HL-60 (cell line): ENCODE results near the gene FBXL7.

ENCODE experiments used
- POLR2AphosphoS5 ChIP-seq: IDR thresholded peaks from 2 replicates; pipeline ENCODE4 v1.6.1; 2012; ENCODE audit warnings: low read depth
- SPI1 ChIP-seq: IDR thresholded peaks from 2 replicates; pipeline ENCODE4 v1.6.1; 2012; ENCODE audit warnings: low read depth, mild to moderate bottlenecking, borderline replicate concordance
- TF ChIP-seq, protein P1 (sequence below): IDR thresholded peaks from one replicate; pipeline ENCODE4 v1.5.1; 2011; ENCODE audit warnings: low read length, control low read depth, inconsistent platforms; ENCODE audit not compliant: insufficient read depth
- TF ChIP-seq, protein P2 (sequence below): IDR thresholded peaks from 2 replicates; pipeline ENCODE4 v1.6.1; 2012; ENCODE audit warnings: low read depth; ENCODE audit not compliant: insufficient replicate concordance

DNA sequence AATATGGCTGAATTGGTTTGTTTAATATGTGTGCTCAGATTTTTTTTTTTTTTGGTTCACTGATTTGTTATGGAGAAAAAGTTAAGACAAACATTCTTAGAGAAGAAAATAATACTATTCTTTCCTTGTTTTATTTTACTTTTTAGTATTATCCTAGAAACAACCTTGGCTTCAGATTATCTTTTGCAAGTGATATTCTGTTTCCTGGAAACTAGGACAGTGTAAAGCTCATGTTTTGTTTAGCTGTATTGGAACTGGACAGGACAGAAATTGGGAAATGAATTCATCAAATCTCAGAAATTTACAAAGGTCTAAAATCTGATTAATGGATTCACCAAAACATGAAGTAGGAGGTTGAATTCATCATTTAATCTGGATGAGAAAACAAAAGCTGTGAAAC is 130.5 kb downstream of the FBXL7 start:
- TF ChIP-seq, protein P1, sequence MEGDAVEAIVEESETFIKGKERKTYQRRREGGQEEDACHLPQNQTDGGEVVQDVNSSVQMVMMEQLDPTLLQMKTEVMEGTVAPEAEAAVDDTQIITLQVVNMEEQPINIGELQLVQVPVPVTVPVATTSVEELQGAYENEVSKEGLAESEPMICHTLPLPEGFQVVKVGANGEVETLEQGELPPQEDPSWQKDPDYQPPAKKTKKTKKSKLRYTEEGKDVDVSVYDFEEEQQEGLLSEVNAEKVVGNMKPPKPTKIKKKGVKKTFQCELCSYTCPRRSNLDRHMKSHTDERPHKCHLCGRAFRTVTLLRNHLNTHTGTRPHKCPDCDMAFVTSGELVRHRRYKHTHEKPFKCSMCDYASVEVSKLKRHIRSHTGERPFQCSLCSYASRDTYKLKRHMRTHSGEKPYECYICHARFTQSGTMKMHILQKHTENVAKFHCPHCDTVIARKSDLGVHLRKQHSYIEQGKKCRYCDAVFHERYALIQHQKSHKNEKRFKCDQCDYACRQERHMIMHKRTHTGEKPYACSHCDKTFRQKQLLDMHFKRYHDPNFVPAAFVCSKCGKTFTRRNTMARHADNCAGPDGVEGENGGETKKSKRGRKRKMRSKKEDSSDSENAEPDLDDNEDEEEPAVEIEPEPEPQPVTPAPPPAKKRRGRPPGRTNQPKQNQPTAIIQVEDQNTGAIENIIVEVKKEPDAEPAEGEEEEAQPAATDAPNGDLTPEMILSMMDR = no peak
- TF ChIP-seq POLR2AphosphoS5 = no peak
- TF ChIP-seq, protein P2, sequence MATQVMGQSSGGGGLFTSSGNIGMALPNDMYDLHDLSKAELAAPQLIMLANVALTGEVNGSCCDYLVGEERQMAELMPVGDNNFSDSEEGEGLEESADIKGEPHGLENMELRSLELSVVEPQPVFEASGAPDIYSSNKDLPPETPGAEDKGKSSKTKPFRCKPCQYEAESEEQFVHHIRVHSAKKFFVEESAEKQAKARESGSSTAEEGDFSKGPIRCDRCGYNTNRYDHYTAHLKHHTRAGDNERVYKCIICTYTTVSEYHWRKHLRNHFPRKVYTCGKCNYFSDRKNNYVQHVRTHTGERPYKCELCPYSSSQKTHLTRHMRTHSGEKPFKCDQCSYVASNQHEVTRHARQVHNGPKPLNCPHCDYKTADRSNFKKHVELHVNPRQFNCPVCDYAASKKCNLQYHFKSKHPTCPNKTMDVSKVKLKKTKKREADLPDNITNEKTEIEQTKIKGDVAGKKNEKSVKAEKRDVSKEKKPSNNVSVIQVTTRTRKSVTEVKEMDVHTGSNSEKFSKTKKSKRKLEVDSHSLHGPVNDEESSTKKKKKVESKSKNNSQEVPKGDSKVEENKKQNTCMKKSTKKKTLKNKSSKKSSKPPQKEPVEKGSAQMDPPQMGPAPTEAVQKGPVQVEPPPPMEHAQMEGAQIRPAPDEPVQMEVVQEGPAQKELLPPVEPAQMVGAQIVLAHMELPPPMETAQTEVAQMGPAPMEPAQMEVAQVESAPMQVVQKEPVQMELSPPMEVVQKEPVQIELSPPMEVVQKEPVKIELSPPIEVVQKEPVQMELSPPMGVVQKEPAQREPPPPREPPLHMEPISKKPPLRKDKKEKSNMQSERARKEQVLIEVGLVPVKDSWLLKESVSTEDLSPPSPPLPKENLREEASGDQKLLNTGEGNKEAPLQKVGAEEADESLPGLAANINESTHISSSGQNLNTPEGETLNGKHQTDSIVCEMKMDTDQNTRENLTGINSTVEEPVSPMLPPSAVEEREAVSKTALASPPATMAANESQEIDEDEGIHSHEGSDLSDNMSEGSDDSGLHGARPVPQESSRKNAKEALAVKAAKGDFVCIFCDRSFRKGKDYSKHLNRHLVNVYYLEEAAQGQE = no peak
- no peak for TF ChIP-seq SPI1
